Gastroesophageal sphincter (tissue), 3 donors: ENCODE data around the gene TAS2R14.

Source experiments
- EP300 ChIP-seq: sonication (generic); formaldehyde crosslinking; IDR thresholded peaks from one replicate; pipeline ENCODE4 v1.6.1; 2017; ENCODE audit warnings: antibody characterized with exemption, mild to moderate bottlenecking
- POLR2AphosphoS5 ChIP-seq: sonication (generic); formaldehyde crosslinking; IDR thresholded peaks from one replicate; pipeline ENCODE4 v1.6.1; 2017; ENCODE audit warnings: antibody characterized with exemption
- TF ChIP-seq, protein P1 (sequence below), 4 experiments: fragments of 200-600 bp in 2 of 4; fragments of 450-650 bp in 2 of 4; sonication (generic) in 1 of 4; IDR thresholded peaks; one replicate each; pipeline ENCODE4 v1.5.1; 2017 to 2019; ENCODE audit warnings: antibody characterized with exemption in 4 of 4, mild to moderate bottlenecking in 2 of 4, moderate library complexity in 2 of 4

DNA sequence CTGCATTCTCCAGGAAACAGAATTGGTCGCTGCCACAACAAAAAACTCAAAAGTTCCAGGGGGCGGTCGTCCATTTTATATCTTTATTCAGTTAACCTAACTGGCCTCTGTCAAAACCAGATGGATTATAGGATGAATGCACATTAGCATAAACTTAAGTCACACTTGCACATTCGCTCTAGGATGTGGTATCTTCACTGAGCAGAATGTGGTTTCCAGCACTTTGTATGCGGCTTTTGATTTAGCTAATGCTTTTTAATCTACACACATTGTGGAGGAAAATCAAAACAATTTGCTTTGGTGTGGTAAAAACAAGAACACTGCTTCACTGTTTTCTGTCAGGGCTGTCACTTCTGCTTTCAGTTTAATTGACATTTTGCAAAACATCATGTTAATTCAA, 43.2 kb upstream of the TAS2R14 start:
- TF ChIP-seq, protein P1, sequence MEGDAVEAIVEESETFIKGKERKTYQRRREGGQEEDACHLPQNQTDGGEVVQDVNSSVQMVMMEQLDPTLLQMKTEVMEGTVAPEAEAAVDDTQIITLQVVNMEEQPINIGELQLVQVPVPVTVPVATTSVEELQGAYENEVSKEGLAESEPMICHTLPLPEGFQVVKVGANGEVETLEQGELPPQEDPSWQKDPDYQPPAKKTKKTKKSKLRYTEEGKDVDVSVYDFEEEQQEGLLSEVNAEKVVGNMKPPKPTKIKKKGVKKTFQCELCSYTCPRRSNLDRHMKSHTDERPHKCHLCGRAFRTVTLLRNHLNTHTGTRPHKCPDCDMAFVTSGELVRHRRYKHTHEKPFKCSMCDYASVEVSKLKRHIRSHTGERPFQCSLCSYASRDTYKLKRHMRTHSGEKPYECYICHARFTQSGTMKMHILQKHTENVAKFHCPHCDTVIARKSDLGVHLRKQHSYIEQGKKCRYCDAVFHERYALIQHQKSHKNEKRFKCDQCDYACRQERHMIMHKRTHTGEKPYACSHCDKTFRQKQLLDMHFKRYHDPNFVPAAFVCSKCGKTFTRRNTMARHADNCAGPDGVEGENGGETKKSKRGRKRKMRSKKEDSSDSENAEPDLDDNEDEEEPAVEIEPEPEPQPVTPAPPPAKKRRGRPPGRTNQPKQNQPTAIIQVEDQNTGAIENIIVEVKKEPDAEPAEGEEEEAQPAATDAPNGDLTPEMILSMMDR (IDR thresholded peaks at IDR 0.05) = no peak
- TF ChIP-seq POLR2AphosphoS5 = no peak
- no peak for TF ChIP-seq EP300
